Measurements from ENCODE around the gene PAQR4.

DNA sequence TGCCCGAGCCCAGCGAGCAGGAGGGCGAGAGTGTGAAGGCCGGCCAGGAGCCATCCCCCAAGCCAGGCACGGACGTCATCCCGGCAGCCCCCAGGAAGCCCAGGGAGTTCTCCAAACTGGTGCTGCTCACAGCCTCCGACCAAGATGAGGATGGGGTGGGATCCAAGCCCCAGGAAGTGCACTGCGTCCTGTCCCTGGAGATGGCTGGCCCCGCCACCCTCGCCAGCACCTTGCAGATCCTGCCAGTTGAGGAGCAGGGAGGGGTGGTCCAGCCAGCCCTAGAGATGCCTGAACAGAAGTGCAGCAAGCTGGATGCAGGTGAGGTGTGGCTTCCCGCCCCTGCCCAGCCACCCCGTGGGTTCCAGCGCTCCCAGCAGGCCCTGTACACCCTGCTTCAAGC is 39.5 kb upstream of the PAQR4 start:
- TF ChIP-seq CTCF (IDR thresholded peaks at IDR 0.05; ENCODE audit: low read depth, low read length), result no peak
- TF ChIP-seq POLR2A (IDR thresholded peaks at IDR 0.05; ENCODE audit: extremely low read depth, insufficient read length), result no peak
- no peak for TF ChIP-seq MAX (IDR thresholded peaks at IDR 0.05; ENCODE audit: low read depth, low read length)

All from NB4 (cell line).